ENCODE measurements around the gene SENP7.
"Not testable (repeated sequence)": the region's sequence is repeated elsewhere in the genome, so short reads cannot be mapped to it uniquely, and the experiment has no call there.

SENP7 gene, protein sequence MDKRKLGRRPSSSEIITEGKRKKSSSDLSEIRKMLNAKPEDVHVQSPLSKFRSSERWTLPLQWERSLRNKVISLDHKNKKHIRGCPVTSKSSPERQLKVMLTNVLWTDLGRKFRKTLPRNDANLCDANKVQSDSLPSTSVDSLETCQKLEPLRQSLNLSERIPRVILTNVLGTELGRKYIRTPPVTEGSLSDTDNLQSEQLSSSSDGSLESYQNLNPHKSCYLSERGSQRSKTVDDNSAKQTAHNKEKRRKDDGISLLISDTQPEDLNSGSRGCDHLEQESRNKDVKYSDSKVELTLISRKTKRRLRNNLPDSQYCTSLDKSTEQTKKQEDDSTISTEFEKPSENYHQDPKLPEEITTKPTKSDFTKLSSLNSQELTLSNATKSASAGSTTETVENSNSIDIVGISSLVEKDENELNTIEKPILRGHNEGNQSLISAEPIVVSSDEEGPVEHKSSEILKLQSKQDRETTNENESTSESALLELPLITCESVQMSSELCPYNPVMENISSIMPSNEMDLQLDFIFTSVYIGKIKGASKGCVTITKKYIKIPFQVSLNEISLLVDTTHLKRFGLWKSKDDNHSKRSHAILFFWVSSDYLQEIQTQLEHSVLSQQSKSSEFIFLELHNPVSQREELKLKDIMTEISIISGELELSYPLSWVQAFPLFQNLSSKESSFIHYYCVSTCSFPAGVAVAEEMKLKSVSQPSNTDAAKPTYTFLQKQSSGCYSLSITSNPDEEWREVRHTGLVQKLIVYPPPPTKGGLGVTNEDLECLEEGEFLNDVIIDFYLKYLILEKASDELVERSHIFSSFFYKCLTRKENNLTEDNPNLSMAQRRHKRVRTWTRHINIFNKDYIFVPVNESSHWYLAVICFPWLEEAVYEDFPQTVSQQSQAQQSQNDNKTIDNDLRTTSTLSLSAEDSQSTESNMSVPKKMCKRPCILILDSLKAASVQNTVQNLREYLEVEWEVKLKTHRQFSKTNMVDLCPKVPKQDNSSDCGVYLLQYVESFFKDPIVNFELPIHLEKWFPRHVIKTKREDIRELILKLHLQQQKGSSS

DNA sequence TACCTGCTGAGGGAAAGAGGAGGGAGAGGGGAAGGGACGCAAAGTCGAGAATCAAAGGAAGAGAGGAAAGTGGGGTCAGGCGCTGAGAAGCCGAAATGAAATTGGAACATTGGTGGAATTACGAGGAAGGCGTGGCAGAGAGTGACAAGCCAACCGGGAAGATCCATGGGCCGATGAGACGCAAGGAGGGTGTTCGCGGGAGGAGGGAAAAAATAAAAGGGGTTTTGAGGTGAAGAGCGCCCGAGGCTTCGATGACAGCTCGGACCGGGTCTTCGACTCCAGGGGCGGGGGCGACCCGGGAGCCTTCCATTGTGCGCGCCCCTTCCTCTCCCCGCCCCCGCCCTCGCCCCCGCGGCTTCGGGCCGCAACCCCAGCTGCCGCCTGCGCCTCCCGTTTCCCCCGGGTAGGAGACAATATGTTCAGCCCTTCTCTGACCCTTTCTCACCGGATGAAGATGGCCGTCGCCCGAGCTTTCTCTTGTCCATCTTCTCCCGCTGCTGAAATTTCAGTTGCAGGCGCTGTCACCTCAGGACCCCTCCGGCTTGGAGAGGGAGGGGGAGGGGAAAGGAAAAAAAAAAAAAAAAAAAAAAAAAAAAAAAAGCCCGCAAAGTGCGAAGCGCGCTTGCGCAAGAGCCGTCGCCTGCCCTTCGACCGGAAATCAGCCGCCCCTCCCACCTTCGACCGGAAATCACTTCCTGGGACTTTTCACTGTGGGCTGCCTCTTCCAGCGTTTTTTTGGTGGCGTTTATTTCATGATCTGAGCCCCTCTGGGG lies at the start of gene SENP7:
Gene SENP7 (minus strand): TSS at position 567 of the 773 bp plus-strand sequence. CDS start 82 bp downstream, at position 485.
- DNase-seq = peak; percentile 70 to 88 (median 72)

DNA sequence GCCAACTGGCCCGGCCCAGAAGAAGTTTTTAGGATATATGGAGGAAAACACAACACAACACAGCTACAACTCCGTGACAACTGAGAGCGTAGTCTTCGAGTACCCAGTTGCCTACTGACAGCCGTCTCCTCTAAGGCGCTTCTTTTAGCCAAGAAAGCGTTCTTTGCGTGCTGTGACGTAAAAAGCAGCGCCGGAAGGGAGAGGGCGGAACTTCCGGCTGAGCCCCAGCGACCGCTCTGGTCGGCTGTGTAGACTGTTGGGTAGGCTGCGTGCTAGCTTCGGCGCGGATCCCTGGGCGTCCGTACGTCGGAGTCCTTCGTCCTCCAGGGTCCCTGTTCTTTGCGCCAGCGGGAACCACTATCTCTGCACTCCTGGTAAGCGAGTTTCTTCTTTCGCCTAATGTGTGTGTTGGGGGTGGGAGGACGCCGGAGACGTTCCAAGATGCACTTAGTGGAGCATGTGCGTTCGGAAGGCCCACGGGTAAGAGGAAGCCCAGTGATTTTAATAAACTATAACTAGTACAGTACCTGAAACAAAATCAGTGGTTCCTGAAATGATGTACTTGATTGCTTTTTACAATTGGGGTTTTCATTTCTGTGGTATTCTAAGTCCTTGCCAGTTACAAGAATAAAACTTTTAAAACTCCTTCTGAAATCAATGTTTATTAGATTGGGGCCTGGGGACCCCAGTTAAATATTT lies 48.8 kb upstream of the SENP7 start, which contains the start of gene TRMT10C:
Gene TRMT10C (plus strand): TSS at position 239 of the 699 bp plus-strand sequence. CDS start 2,914 bp downstream, outside the sequence.
- peak; percentile 82 to 92 (median 90) for DNase-seq

DNA sequence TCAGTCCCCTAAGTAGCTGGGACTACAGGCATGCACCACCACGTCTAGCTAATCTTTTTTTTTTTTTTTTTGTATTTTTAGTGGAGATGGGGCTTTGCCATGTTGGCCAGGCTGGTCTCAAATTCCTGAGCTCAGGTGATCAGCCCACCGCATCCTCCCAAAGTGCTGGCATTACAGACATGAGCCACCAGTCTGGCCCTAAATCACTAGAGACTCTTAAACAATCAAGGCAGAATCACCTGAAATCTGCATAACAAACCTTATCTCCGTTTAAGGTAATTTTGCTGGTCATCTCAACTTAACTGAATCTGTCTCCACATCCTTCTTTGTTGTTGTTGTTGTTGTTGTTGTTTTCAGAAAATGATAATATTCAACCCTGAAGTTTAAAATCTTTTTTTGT lies 43.1 kb upstream of the SENP7 start:
- no peak for DNase-seq

DNA sequence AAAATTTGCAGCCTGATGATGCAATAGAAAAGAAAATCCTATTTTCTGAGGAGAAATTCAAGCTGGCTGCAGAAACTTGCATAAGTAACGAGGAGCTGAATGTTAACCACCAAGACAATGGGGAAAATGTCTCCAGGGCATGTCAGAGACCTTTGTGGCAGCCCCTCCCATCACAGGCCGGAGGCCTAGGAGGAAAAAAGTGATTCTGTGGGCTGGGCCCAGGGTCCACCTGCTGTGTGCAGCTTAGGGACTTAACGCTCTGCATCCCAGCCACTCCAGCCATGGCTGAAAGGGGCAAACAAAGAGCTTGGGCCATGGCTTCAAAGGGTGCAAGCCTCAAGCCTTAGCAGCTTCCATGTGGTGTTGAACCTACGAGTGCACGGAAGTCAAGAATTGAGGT lies 40.4 kb upstream of the SENP7 start:
- not testable (repeated sequence) for DNase-seq

DNA sequence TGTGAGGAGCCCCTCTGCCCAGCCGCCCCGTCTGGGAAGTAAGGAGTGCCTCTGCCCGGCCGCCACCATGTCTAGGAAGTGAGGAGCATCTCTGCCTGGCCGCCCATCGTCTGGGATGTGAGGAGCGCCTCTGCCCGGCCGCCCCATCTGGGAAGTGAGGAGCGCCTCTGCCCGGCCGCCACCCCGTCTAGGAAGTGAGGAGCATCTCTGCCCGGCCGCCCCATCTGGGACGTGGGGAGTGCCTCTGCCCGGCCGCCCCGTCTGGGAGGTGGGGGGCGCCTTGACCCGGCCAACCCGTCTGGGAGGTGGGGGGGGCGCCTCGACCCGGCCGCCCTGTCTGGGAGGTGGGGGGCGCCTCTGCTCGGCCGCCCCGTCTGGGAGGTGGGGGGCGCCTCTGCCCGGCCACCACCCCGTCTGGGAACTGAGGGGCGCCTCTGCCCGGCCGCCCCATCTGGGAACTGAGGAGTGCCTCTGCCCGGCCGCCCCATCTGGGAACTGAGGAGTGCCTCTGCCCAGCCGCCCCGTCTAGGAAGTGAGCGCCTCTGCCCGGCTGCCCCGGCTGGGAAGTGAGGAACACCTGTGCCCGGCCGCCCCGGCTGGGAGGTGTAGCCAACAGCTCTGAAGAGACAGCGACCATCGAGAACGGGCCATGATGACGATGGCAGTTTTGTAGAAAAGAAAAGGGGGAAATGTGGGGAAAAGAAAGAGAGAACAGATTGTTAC lies 38.5 kb upstream of the SENP7 start:
- not testable (repeated sequence) for DNase-seq

DNA sequence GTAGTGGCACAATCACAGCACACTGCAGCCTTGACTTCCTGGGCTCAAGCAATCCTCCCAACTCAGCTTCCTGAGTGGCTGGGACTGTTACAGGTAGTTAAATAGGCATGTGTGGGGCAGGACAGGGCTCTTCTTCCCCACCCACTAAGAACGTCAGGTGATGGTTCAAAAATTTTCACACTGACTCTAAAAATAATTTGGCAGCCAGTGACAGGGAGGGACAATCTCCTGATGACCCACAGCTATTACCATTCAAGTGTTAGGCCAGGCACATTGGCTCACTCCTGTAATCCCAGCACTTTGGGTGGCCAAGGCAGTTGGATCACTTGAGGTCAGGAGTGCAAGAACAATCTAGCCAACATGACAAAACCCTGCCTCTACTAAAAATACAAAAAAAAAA lies 36.5 kb upstream of the SENP7 start:
- DNase-seq = no peak

DNA sequence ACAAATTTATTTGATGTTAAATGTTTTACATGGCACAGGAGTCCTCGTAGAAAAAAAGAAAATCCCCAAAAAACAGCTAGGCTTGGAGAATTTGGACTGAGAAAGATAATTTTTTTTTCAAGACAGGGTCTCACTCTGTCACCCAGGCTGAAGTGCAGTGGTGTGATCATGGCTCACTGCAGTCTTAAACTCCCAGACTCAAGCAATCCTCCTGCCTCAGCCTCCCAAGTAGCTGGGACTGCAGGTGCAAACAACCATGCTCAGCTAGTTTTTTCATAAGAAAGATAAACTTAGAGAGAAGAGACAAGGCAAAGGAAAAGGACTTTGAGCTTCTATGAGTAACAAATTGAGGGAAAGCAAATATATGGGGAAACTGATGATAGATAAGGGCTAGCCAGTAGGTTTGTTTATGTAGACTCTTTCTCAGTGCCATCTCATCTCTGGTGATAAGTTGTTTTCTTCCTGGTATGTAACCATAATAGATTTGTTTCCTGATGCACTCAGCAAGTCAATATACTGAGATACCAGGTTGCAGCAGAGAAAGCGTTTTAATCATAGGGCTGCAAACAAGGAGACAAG lies 35.6 kb upstream of the SENP7 start:
- DNase-seq = no peak

DNA sequence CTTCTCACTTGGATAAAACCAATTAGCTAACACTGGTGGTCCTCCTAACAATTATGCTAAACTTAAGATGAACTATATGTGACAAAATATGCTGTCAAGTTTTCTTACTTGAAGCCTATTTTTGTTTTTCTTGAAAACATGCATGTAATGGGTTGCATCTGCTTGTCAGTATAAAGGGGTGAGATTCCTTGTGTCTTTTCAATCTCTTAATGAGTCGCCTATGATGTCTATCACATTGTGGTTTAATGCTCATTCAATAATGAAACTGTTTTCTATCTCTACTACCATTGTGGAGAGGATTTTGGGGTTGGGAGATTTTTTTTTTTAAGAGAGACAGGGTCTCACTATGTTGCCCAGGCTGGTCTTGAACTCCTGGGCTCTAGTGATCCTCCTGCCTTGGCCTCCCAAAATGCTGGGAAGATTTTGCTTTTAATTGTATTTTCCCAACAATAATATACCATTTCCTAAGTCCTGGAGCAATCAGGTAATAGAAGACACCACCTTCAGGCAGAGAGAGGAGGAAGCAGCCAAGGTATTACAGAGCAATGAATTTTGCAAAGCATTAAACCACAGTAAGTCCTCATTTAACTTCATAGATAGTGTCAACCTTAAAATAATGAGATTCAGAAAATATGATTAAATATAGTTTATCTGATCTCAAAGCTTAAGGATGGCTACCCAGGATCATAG lies 31.3 kb upstream of the SENP7 start:
- peak in 1 of 6 experiments; percentile 14 for DNase-seq

DNA sequence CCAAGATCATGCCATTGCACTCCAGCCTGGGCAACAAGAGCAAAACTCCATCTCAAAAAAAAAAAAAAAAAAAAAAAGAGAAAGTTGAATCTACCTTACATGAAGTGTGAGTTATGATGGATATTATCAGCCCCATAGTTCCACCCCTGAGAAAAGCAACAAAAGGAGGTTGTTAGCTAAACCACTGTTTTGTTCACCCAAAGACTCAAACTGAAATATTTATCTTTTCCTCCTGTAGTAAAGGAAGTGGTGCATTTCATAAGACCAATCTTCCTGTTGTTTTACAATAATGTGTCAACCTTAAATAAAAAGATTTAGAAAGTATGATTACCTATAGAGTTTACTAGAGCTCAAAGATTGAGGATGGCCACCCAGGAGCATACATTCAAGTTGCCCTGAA lies 29.9 kb upstream of the SENP7 start:
- peak in 3 of 6 experiments; percentile 40 to 48 (median 48) for DNase-seq

DNA sequence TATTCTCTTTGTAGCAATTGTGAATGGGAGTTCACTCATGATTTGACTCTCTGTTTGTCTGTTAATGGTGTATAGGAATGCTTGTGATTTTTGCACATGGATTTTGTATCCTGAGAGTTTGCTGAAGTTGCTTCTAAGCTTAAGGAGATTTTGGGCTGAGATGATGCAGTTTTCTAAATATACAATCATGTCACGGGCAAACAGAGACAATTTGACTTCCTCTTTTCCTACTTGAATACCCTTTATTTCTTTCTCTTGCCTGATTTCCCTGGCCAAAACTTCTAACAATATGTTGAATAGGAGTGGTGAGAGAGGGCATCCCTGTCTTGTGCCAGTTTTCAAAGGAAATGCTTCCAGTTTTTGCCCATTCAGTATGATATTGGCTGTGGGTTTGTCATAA lies 23.9 kb upstream of the SENP7 start:
- DNase-seq = not testable (repeated sequence)

DNA sequence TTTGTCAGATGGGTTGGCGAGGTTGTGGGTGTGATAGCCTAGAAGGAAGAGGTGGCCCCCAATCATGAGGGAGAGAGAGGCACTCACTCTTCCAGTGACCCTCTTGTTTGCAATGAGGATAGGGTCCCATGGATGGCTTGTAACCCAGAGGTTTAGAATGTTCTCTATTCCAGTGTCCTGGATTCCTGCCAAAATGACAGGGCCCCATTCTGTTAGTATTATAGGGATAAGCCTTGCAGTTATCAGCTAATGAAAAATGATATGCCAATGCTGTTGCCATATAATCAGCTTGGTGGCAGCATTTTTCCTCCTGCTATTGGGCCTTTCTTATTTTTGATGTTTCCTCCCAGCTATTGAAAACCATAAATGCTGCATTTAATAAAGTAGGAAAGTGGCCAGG lies 23.3 kb upstream of the SENP7 start:
- no peak for DNase-seq

DNA sequence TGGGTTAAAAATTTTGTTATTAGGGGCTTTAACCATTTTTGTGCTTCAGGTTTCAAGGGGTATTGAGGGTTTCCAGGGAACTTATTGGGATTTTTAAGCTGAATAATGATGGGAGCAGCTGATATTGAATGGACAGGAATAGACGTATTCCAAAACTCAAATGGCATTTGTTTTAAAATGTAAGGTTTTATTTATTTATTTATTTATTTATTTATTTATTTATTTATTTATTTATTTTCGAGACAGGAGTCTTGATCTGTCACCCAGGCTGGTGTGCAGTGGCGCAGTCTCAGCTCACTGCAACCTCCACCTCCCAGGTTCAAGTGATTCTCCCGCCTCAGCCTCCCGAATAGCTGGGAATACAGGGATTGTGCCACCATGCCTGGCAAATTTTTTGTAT lies 22.2 kb upstream of the SENP7 start:
- DNase-seq = no peak

DNA sequence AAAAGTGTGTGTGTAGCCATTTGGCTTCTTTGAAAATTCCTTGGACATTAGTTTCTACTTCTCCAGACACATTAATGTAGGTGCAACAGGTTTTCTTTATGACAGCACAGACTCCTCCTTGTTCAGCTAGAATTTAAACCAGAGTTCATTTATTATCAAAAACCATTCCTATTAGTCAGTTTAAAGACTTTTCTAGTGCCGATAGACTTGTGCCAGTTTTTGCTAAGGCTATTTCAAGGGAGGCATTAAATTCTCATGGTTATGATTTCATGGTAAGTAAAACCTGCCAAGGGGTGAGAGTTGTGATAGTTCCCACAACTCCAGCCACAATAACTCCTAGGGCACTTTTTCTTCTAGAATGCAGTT lies 20.6 kb upstream of the SENP7 start:
- no peak for DNase-seq

DNA sequence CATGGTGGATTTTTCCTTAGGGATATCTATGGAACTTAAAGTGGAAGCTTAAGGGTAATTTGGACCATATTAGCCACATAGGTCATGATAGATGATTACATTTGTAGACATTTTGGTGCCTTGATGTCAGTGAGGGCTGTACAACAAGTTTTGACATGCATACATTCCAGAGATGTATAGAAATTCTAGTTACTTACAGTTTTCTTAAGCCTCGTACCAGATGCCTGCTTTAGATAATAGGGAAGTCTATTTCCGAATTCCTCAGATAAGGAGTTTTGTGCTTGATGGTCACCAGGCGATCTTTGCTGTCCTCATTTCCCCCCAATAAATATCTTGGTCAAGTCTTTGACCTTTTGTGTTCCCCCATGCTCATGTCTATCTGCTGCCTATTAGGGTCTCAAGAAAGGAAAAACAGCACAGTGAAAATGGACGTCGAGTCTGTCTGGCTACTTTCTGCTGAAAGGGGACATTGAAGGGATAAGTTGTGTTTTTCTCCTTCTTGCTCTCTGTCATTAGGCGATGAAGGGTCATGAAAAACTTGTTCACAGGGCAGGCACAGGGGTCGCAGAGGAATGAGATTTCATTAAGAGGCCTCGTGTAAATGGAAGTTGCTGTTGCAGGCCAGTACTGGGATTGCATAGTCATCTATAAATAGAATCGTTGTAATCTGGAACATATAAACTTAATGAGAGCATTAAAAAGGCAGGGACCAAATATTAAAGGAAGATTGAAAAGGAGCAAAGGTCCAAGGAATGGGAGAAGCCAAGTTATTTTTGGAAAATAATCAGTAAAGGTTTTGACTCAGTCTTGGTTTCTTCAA lies 20.0 kb upstream of the SENP7 start:
- no peak for DNase-seq

DNA sequence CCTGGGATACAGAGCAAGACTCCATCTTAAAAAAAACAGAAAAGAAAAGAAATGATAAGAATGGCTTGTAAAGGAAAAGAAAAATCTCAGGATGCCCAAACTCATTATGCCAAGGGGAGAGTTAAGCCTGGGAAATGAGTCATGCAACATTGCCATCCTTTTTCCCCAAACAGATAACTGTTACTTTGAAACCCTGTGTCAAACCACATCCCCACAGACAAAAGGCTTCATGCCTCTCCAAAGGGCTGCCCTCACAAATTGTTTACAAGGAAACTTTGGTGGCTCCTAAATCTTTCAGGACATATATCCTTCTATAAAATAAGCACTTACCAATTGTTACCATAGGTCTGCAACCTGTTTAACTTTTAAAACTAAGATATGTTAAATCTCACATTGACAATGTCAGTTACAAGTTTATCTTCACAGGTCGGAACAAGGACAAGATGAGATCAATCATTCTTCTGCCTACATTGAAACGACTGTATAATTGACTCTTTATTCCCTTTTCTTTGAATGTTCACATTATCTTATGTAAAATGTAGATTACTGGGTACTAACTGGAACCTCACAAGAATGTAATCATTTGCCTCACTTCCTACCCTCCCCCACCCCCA lies 18.6 kb upstream of the SENP7 start:
- peak in 2 of 6 experiments; percentile 6 to 9 for DNase-seq

DNA sequence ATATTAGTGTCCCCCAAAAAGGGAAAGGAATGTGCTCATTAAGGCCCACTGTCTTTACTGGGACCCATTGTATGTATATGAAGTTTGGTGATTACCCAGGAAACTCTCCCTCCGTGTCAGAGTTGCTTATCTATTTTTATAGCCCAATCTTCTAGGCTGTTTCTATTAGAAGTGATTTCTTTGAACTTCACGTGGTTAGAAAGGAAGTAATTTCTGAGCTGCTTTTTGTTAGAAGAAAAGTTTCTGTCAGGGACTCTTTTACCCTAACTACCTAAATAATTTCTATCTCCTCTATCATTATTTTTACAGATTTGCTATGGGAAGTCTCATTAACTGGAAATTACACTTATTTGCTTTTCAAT lies 17.7 kb upstream of the SENP7 start:
- DNase-seq = peak in 3 of 6 experiments; percentile 10 to 23 (median 20)

DNA sequence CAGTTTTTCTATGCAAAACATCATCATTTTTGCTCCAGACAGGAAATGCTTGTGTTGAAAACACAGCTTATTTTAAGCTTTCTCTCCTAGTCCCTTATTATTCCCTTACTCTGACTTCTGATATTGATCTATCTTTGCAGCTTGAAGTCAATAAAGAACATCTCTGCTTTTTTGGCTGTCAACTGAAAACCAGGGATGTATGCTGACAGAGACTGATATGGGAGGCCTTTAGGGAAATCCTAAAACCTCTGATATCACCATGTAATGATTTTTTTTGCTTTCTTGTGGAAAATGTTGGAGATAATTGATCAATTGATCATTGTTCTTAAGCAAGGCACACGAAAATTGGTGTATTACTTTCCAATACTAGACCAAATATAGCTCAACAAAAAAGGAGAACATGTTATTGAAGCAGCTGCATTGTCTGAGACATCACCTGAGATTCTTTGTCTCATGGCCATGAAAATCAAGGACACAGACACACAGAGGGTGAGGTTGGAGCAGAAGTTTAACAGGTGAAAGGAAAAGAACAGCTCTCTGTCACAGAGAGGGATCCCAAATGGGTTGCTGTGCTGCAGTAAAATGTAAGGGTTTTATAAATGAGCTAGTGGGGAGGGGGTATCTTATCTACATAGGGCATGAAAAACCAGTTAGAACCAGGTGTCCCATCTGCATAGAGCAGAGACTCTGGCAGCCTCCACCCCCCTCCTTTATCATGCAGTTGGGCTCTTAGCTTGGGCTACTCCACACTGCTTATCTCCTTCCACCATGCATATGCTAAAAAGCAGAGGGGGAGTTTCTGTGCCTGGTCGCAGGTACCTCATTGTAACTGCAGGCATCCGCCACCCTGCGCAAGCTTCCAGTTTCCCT lies 17.0 kb upstream of the SENP7 start:
- no peak for DNase-seq

DNA sequence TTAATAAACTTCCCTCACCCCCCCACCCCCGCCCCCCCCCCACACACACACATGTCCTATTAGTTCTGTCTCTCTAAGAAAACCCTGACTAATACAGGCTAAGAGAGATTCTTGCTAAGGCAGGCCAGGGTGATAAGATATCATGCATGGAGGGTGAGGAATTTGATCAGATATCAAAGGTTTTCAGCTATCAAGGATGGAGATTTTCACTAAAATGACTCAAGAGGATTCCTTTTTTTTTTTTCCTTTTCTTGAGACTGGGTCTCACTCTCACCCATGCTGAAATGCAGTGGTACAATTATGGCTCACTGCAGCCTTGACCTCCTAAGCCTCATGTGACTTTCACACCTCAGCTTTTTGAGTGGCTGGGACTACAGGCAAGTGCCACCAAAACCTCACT lies 14.9 kb upstream of the SENP7 start:
- DNase-seq = no peak

Measured in stimulated activated naive CD4-positive, alpha-beta T cell (primary cell).